ENCODE results near the gene SYT9.

- TF ChIP-seq CTCF (IDR thresholded peaks at IDR 0.05) (no peak), EZH2 (IDR thresholded peaks at IDR 0.05; ENCODE audit: borderline replicate concordance, insufficient read depth, low read depth, low read length, poor library complexity, severe bottlenecking) (no peak)
These were observed 39.6 kb downstream of the SYT9 start for GRCh38 chr11:7291100-7291829.

All from B cell (primary cell).